ENCODE measurements around the gene MXRA8. TPM values are rescaled to one million over a fixed set of nuclear protein-coding genes. Genes with fewer than 3 reads are reported as not detected.

The MXRA8 gene
- total and polyA plus RNA-seq, 2 donors (not counting 3 experiments of a cell fraction or from before 2014, with no cell fraction given) = 0.82 to 1.9 TPM

DNA sequence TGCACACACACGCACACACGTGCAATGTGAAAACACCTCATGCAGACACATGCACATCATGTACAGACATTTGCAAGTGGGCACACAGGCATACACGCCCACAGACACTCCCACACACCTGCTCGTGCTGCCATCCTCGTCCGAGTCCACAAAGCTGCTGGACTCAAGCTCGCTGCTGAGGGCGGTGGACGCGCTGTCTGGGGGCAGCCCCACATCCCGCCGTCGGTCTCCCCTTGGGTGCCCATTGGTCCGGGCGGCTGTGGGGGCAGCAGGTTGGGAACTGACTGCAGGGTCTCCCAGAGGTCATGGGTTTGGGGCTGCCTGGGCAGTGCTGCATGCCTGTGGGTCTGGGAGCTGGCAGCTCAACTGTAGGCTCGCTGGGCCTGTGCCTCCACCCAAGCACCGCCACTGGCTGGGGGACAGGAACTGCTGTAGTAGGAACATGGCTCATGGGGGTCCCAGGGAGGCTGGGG, 16.8 kb downstream of the MXRA8 start:
- no peak for TF ChIP-seq JUN (IDR thresholded peaks at IDR 0.05; ENCODE audit: borderline replicate concordance, insufficient read depth, insufficient read length, low read depth)
- no peak for TF ChIP-seq MYC (IDR thresholded peaks at IDR 0.05; ENCODE audit: low read depth, low read length)
- TF ChIP-seq FOS (IDR thresholded peaks at IDR 0.05; ENCODE audit: borderline replicate concordance, insufficient read depth, low read length) = no peak
- TF ChIP-seq GATA2 (IDR thresholded peaks at IDR 0.05; ENCODE audit: insufficient read depth, insufficient read length, low read depth, low read length) = no peak
- no peak for TF ChIP-seq POLR2A (IDR thresholded peaks at IDR 0.05; ENCODE audit: low read depth, low read length)
- no peak for TF ChIP-seq EZH2 (IDR thresholded peaks at IDR 0.05; ENCODE audit: borderline replicate concordance, low read depth, low read length, severe bottlenecking)
- TF ChIP-seq, protein P1, sequence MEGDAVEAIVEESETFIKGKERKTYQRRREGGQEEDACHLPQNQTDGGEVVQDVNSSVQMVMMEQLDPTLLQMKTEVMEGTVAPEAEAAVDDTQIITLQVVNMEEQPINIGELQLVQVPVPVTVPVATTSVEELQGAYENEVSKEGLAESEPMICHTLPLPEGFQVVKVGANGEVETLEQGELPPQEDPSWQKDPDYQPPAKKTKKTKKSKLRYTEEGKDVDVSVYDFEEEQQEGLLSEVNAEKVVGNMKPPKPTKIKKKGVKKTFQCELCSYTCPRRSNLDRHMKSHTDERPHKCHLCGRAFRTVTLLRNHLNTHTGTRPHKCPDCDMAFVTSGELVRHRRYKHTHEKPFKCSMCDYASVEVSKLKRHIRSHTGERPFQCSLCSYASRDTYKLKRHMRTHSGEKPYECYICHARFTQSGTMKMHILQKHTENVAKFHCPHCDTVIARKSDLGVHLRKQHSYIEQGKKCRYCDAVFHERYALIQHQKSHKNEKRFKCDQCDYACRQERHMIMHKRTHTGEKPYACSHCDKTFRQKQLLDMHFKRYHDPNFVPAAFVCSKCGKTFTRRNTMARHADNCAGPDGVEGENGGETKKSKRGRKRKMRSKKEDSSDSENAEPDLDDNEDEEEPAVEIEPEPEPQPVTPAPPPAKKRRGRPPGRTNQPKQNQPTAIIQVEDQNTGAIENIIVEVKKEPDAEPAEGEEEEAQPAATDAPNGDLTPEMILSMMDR (IDR thresholded peaks at IDR 0.05; ENCODE audit: extremely low read depth in 1 of 2, insufficient read depth in 1 of 2, low read depth in 1 of 2, low read length in 2 of 2) = no peak
- TF ChIP-seq, protein P2, sequence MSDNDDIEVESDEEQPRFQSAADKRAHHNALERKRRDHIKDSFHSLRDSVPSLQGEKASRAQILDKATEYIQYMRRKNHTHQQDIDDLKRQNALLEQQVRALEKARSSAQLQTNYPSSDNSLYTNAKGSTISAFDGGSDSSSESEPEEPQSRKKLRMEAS (IDR thresholded peaks at IDR 0.05; ENCODE audit: insufficient read depth, insufficient read length) = no peak
- TF ChIP-seq POLR2AphosphoS5 (IDR thresholded peaks at IDR 0.05; ENCODE audit: insufficient read depth, low read depth, low read length) = no peak
- DNase-seq (ENCODE audit: low read depth, low spot score) = no peak
- Histone ChIP-seq H3K4me1 (ENCODE audit: control insufficient read depth, extremely low read depth, insufficient read depth, low read length) (no peaks in the 10 kb centered on the region), H3K9me3 (replicated peaks; ENCODE audit: control insufficient read depth, insufficient read depth, low read length) (no peaks in the 10 kb centered on the region), H4K20me1 (replicated peaks; ENCODE audit: control insufficient read depth, extremely low read depth, insufficient read depth, low read length) (no peaks in the 10 kb centered on the region), H3K4me3 (replicated peaks in 1 of 3; ENCODE audit: insufficient read depth in 1 of 3, low read depth in 1 of 3, low read length in 3 of 3) (no peak overlapping the region), H3K9me1 (replicated peaks; ENCODE audit: control insufficient read depth, extremely low read depth, insufficient read depth, low read length) (no peaks in the 10 kb centered on the region), H3K36me3 (ENCODE audit: control insufficient read depth in 2 of 2, extremely low read depth in 1 of 2, insufficient read depth in 2 of 2, low read length in 2 of 2) (peaks cover 0 to 17% of the 10 kb centered on the region in 2 experiments), H3K79me2 (ENCODE audit: control insufficient read depth, insufficient read depth, low read length) (peaks cover 16% of the 10 kb centered on the region), H3K4me2 (ENCODE audit: insufficient read depth, low read length) (no peak overlapping the region), H3K27ac (ENCODE audit: insufficient read depth, low read depth, low read length) (no peak overlapping the region), H3K9ac (replicated peaks; ENCODE audit: extremely low read depth, insufficient read depth, low read length) (no peak overlapping the region), H3K27me3 (ENCODE audit: control insufficient read depth in 2 of 2, insufficient read depth in 2 of 2, low read length in 2 of 2) (no peaks in the 10 kb centered on the region), H2AFZ (ENCODE audit: low read depth, low read length) (no peak overlapping the region)
- ChIA-PET CTCF (no interaction called here), POLR2A (no interaction called here)
- no peak for FAIRE-seq
- dilution Hi-C loops (cut with MboI; ENCODE audit: extremely low pct_ligation_motif_present, low sequenced_read_pairs) (no loop called here), intact Hi-C loops (cut with micrococcal nuclease) (no loop called here)
- no TSS peak for BruUV-seq (replicated peaks)

All from endothelial cell of umbilical vein (primary cell).